Caco-2 (cell line): ENCODE results near the gene PECR. TPM values are rescaled to one million over a fixed set of nuclear protein-coding genes. Genes with fewer than 3 reads are reported as not detected.

Experiments used
- BruUV-seq: library from RNA; stranded (reverse); fragments of 400-500 nt; replicated peaks from 2 replicates; lab custom pipeline; 2021; lab: Mats Ljungman, UMichigan
- CTCF ChIA-PET: fragments of 300-600 bp; sonication (Branson Sonifier 250); formaldehyde crosslinking; loops from one replicate; lab custom pipeline; 2022; ENCODE audit warnings: antibody characterized with exemption; lab: Charles Lee
- POLR2A ChIA-PET: fragments of 300-600 bp; sonication (Branson Sonifier 250); formaldehyde crosslinking; loops from one replicate; lab custom pipeline; 2022; ENCODE audit warnings: antibody characterized with exemption; lab: Charles Lee
- DNase-seq, 2 experiments: peaks; one replicate each; pipeline versions ENCODE4 v3.0.0 to v3.0.0-alpha.2; 2020 to 2022
- H3K27me3 ChIP-seq: replicated peaks from 2 replicates; pipeline ENCODE4 v1.6.0; 2011; ENCODE audit warnings: low read length; ENCODE audit not compliant: control insufficient read depth, insufficient read depth
- H3K36me3 ChIP-seq: 2 replicates; pipeline ENCODE4 v1.5.1; 2011; ENCODE audit warnings: low read length; ENCODE audit not compliant: control insufficient read depth, insufficient read depth
- H3K4me1 ChIP-seq: fragments of 250-450 bp; sonication (Bioruptor Pico); 2 replicates; pipeline ENCODE4 v1.5.1; 2020; ENCODE audit warnings: mild to moderate bottlenecking
- H3K4me3 ChIP-seq: 2 replicates; pipeline ENCODE4 v1.5.1; 2011; ENCODE audit warnings: low read depth, mild to moderate bottlenecking, control low read depth, low read length
- H3K9me3 ChIP-seq: fragments of 250-450 bp; sonication (Bioruptor Pico); 2 replicates; pipeline ENCODE4 v1.5.1; 2020; ENCODE audit warnings: mild to moderate bottlenecking, moderate library complexity
- H3K27ac Mint-ChIP-seq: one replicate; pipeline ENCODE4 v1.8.0; 2022; ENCODE audit warnings: mixed read lengths; ENCODE audit not compliant: unreplicated experiment
- H3K27me3 Mint-ChIP-seq: one replicate; pipeline ENCODE4 v1.8.0; 2022; ENCODE audit warnings: mixed read lengths; ENCODE audit not compliant: insufficient read depth, unreplicated experiment
- H3K36me3 Mint-ChIP-seq: one replicate; pipeline ENCODE4 v1.8.0; 2022; ENCODE audit warnings: mild to moderate bottlenecking, mixed read lengths; ENCODE audit not compliant: insufficient read depth, unreplicated experiment
- H3K4me1 Mint-ChIP-seq: one replicate; pipeline ENCODE4 v1.8.0; 2022; ENCODE audit warnings: low read depth, mixed read lengths; ENCODE audit not compliant: unreplicated experiment
- H3K4me3 Mint-ChIP-seq: one replicate; pipeline ENCODE4 v1.8.0; 2022; ENCODE audit warnings: mild to moderate bottlenecking, moderate library complexity, mixed read lengths; ENCODE audit not compliant: unreplicated experiment
- H3K9me3 Mint-ChIP-seq: one replicate; pipeline ENCODE4 v1.8.0; 2022; ENCODE audit warnings: mixed read lengths; ENCODE audit not compliant: unreplicated experiment
- intact Hi-C: fragments of 100-400 bp; cut with micrococcal nuclease; formaldehyde crosslinking; loops from one replicate; pipeline ENCODE4 v1.10.0; 2022; ENCODE audit not compliant: unreplicated experiment
- total RNA-seq: library from RNA; stranded (reverse); gene quantifications from 2 replicates; pipeline ENCODE4 v1.2.3, GENCODE V29; 2022
- TF ChIP-seq, protein P1 (sequence below), 2 experiments: fragments of 200-600 bp in 1 of 2; IDR thresholded peaks; 1 replicate in 1 of 2; 2 replicates in 1 of 2; pipeline versions ENCODE4 v1.5.1 to v1.8.0; 2011 to 2022; ENCODE audit warnings: antibody characterized with exemption in 1 of 2, control low read depth in 1 of 2, inconsistent platforms in 1 of 2, low read depth in 1 of 2, low read length in 1 of 2, mild to moderate bottlenecking in 1 of 2, moderate library complexity in 1 of 2; ENCODE audit not compliant: insufficient read depth in 1 of 2, severe bottlenecking in 1 of 2, unreplicated experiment in 1 of 2

The PECR gene
- total RNA-seq, 1 experiment from 2014 or later = 42.0 TPM

DNA sequence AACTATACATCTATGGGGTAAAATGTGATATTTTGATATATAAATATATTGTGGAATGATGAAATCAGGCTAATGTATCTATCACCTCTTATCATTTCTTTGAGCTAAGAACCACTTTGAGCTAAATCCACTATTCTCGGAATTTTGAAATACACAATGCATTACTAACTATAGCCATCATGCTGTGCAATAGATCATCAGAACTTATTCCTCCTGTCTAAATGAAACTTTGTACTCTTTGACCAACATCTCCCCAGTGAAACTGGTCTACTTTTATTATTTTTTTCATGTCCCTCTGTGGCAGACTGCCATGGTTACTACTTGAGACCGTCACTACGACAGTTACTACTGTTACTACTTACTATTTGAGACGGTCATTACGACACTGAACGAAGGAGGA lies 11.4 kb downstream of the PECR start:
- no peaks in the 10 kb centered on the region for H3K27me3 ChIP-seq

DNA sequence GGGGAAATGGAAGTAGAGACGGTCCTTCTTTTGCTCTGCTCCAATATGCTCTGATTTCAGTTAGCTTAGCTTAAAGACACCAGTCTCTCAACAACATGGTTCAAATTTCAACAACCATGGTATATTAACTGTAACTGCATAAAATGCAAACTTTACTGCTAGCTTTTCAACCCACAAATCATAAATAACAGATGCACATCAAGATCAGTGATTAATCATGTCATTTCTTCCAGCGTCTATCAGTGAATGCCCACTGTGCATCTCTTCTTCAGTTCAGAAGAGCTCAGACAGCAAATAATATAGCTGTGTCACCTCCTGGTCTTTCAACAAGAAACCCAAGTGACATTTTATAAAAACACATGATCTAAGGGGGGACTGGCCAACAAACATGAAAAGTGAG lies 12.6 kb downstream of the PECR start:
- ChIA-PET CTCF (no interaction called here), POLR2A (no interaction called here)
- H3K27me3 ChIP-seq = no peaks in the 10 kb centered on the region
- no peaks in the 10 kb centered on the region for H3K9me3 ChIP-seq
- intact Hi-C loops = no loop called here
- H3K36me3 ChIP-seq = no peaks in the 10 kb centered on the region; the same call in 1 of the 2 replicates
- no peaks in the 10 kb centered on the region for H3K9me3 Mint-ChIP-seq
- no peak overlapping the region for H3K4me3 Mint-ChIP-seq
- no TSS peak for BruUV-seq
- H3K4me1 ChIP-seq = no peaks in the 10 kb centered on the region
- no peak for DNase-seq
- no peak overlapping the region for H3K4me3 ChIP-seq
- no peaks in the 10 kb centered on the region for H3K27me3 Mint-ChIP-seq
- H3K36me3 Mint-ChIP-seq = peaks cover 7% of the 10 kb centered on the region
- H3K27ac Mint-ChIP-seq = no peak overlapping the region
- no peaks in the 10 kb centered on the region for H3K4me1 Mint-ChIP-seq
- TF ChIP-seq, protein P1, sequence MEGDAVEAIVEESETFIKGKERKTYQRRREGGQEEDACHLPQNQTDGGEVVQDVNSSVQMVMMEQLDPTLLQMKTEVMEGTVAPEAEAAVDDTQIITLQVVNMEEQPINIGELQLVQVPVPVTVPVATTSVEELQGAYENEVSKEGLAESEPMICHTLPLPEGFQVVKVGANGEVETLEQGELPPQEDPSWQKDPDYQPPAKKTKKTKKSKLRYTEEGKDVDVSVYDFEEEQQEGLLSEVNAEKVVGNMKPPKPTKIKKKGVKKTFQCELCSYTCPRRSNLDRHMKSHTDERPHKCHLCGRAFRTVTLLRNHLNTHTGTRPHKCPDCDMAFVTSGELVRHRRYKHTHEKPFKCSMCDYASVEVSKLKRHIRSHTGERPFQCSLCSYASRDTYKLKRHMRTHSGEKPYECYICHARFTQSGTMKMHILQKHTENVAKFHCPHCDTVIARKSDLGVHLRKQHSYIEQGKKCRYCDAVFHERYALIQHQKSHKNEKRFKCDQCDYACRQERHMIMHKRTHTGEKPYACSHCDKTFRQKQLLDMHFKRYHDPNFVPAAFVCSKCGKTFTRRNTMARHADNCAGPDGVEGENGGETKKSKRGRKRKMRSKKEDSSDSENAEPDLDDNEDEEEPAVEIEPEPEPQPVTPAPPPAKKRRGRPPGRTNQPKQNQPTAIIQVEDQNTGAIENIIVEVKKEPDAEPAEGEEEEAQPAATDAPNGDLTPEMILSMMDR (IDR thresholded peaks at IDR 0.05; ENCODE audit: insufficient read depth in 1 of 2, low read depth in 1 of 2, low read length in 1 of 2, severe bottlenecking in 1 of 2, unreplicated experiment in 1 of 2) = no peak

More for the DNA sequence above, 11.4 kb downstream of the PECR start:
- DNase-seq = no peak
- peaks cover under 1% of the 10 kb centered on the region; the same call in 1 of the 2 replicates for H3K4me1 ChIP-seq
- BruUV-seq = no TSS peak
- no peak overlapping the region for H3K4me3 ChIP-seq
- CTCF ChIA-PET = no interaction called here
- no peaks in the 10 kb centered on the region for H3K27me3 Mint-ChIP-seq
- no peak overlapping the region for H3K4me3 Mint-ChIP-seq
- POLR2A ChIA-PET = no interaction called here
- TF ChIP-seq, protein P1 (IDR thresholded peaks at IDR 0.05; ENCODE audit: insufficient read depth in 1 of 2, low read depth in 1 of 2, low read length in 1 of 2, severe bottlenecking in 1 of 2, unreplicated experiment in 1 of 2) = no peak
- no peak overlapping the region for H3K27ac Mint-ChIP-seq
- intact Hi-C loops = no loop called here
- H3K9me3 ChIP-seq = no peaks in the 10 kb centered on the region
- H3K36me3 Mint-ChIP-seq = peaks cover 14% of the 10 kb centered on the region
- H3K9me3 Mint-ChIP-seq = no peaks in the 10 kb centered on the region
- H3K36me3 ChIP-seq = no peaks in the 10 kb centered on the region; the same call in 1 of the 2 replicates
- H3K4me1 Mint-ChIP-seq = no peaks in the 10 kb centered on the region

DNA sequence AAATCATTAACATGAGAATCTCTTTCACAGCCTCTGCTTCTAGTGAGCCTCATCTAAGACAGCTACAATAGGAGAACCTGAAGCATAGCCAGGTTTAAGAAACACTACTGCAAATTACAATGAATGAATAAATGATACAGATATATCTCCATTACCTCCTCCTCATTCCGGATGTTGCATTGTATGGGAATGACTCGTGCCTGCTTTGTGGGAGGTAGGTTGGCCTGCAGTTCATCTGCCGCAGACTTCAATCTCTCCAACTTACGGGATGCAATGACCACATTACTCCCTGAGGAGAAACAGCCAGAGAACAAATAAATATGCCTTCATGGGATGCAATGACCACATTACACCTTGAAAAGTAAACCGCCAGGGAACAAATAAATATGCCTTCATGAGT lies 15.4 kb downstream of the PECR start:
- no peaks in the 10 kb centered on the region for H3K9me3 ChIP-seq
- no peaks in the 10 kb centered on the region for H3K4me1 Mint-ChIP-seq
- no TSS peak for BruUV-seq
- no peaks in the 10 kb centered on the region for H3K27me3 Mint-ChIP-seq
- H3K4me3 ChIP-seq = no peak overlapping the region
- peaks cover 12% of the 10 kb centered on the region for H3K36me3 Mint-ChIP-seq
- H3K36me3 ChIP-seq = no peaks in the 10 kb centered on the region
- H3K27me3 ChIP-seq = no peaks in the 10 kb centered on the region
- no peak overlapping the region for H3K27ac Mint-ChIP-seq
- POLR2A ChIA-PET = no interaction called here
- TF ChIP-seq, protein P1 (IDR thresholded peaks at IDR 0.05; ENCODE audit: insufficient read depth in 1 of 2, low read depth in 1 of 2, low read length in 1 of 2, severe bottlenecking in 1 of 2, unreplicated experiment in 1 of 2) = no peak
- H3K4me3 Mint-ChIP-seq = no peak overlapping the region
- intact Hi-C loops = no loop called here
- H3K4me1 ChIP-seq = no peaks in the 10 kb centered on the region
- H3K9me3 Mint-ChIP-seq = no peaks in the 10 kb centered on the region
- no peak for DNase-seq
- CTCF ChIA-PET = no interaction called here
